HG03460 (cell line): ENCODE data around the gene R3HDM4.
A peak's percentile ranks its signal among the peaks of the same experiment; 100 is the strongest.

Experiments
- ATAC-seq: cut with Tn5 transposase; IDR thresholded peaks from one replicate; pipeline ENCODE4 v1.9.1; 2021; ENCODE audit not compliant: unreplicated experiment

R3HDM4 gene

GRCh38 chr19:947707-948539 is 34.9 kb upstream of the R3HDM4 start:
- ATAC-seq, result peak; percentile 67

GRCh38 chr19:947090-947706 is 34.2 kb upstream of the R3HDM4 start:
- ATAC-seq, result no peak

- ATAC-seq, result no peak
Measured at GRCh38 chr19:945401-946252, 32.6 kb upstream of the R3HDM4 start.

- no peak for ATAC-seq
Measured at GRCh38 chr19:944663-945241, 31.7 kb upstream of the R3HDM4 start.

- no peak for ATAC-seq
Measured at GRCh38 chr19:944171-944567, 31.1 kb upstream of the R3HDM4 start.

GRCh38 chr19:943551-944170 is 30.6 kb upstream of the R3HDM4 start:
- ATAC-seq, result no peak

GRCh38 chr19:942133-942645 is 29.2 kb upstream of the R3HDM4 start:
- ATAC-seq, result no peak

GRCh38 chr19:941292-942132 is 28.5 kb upstream of the R3HDM4 start:
- no peak for ATAC-seq

GRCh38 chr19:940591-941291 is 27.7 kb upstream of the R3HDM4 start:
- ATAC-seq, result no peak

GRCh38 chr19:939922-940321 is 26.9 kb upstream of the R3HDM4 start:
- no peak for ATAC-seq

- no peak for ATAC-seq
Measured at GRCh38 chr19:939439-939838, 26.4 kb upstream of the R3HDM4 start.

GRCh38 chr19:938233-938923 is 25.4 kb upstream of the R3HDM4 start:
- no peak for ATAC-seq

GRCh38 chr19:937259-937694 is 24.3 kb upstream of the R3HDM4 start:
- ATAC-seq, result no peak

- ATAC-seq, result no peak
Measured at GRCh38 chr19:936175-936546, 23.1 kb upstream of the R3HDM4 start.

- ATAC-seq, result no peak
Measured at GRCh38 chr19:934865-935479, 22.0 kb upstream of the R3HDM4 start.

- ATAC-seq, result no peak
Measured at GRCh38 chr19:934197-934840, 21.3 kb upstream of the R3HDM4 start.

GRCh38 chr19:933553-933882 is 20.5 kb upstream of the R3HDM4 start:
- no peak for ATAC-seq
